Vagina (tissue), 2 donors: ENCODE measurements around the gene DEK. TPM values are rescaled to one million over a fixed set of nuclear protein-coding genes. Genes with fewer than 3 reads are reported as not detected.
"Not testable (repeated sequence)": the region's sequence is repeated elsewhere in the genome, so short reads cannot be mapped to it uniquely, and the experiment has no call there.

Experiments
- DNase-seq, 2 donors: peaks; one replicate each; pipeline ENCODE4 v3.0.0-alpha.2; 2017; ENCODE audit errors: extremely low spot score in 2 of 2
- H3K27ac ChIP-seq: fragments of 200-600 bp; sonication (generic); one replicate; pipeline ENCODE4 v1.5.1; 2019
- H3K27me3 ChIP-seq: fragments of 200-600 bp; sonication (generic); one replicate; pipeline ENCODE4 v1.5.1; 2019
- H3K36me3 ChIP-seq, 2 donors: fragments of 200-600 bp; sonication (generic); one replicate each; pipeline ENCODE4 v1.5.1; 2017 to 2019
- H3K4me1 ChIP-seq: fragments of 200-600 bp; sonication (generic); one replicate; pipeline ENCODE4 v1.5.1; 2019
- H3K4me3 ChIP-seq, 2 donors: fragments of 200-600 bp; sonication (generic); 1 replicate in 1 of 2; 2 replicates in 1 of 2; pipeline ENCODE4 v1.5.1; 2016 to 2019
- H3K9me3 ChIP-seq: fragments of 200-600 bp; sonication (generic); one replicate; pipeline ENCODE4 v1.5.1; 2019
- CTCF ChIP-seq, 3 experiments: fragments of 450-650 bp in 2 of 3; fragments of 200-600 bp in 1 of 3; sonication (generic) in 1 of 3; IDR thresholded peaks; one replicate each; pipeline ENCODE4 v1.5.1; 2017 to 2019; ENCODE audit warnings: antibody characterized with exemption in 3 of 3, mild to moderate bottlenecking in 2 of 3, moderate library complexity in 2 of 3
- POLR2A ChIP-seq, 2 donors: fragments of 450-650 bp; IDR thresholded peaks; one replicate each; pipeline ENCODE4 v1.6.1; 2017; ENCODE audit warnings: antibody characterized with exemption in 2 of 2, mild to moderate bottlenecking in 2 of 2, moderate library complexity in 2 of 2
- POLR2AphosphoS5 ChIP-seq, 2 donors: sonication (generic); formaldehyde crosslinking; IDR thresholded peaks; one replicate each; pipeline ENCODE4 v1.9.0; 2017; ENCODE audit warnings: antibody characterized with exemption in 2 of 2, mild to moderate bottlenecking in 2 of 2, low read depth in 1 of 2; ENCODE audit not compliant: insufficient read depth in 1 of 2
- intact Hi-C: fragments of 100-400 bp; cut with DNase I; formaldehyde crosslinking; loops from one replicate; pipeline ENCODE4 v1.15.1; 2023
- total RNA-seq: library from RNA; depleted of rRNA; stranded (reverse); fragments of >200 nt; gene quantifications from one replicate; pipeline ENCODE4 v1.2.3, GENCODE V29; 2016

DEK gene
- 121 TPM for total RNA-seq

GRCh38 chr6:18264219-18264922 lies at the start of gene DEK:
DEK (minus strand) TSS chr6:18264530; CDS start chr6:18263987, 543 bp downstream.
- peak in 1 of 2 donors; percentile 90 for DNase-seq
- TF ChIP-seq POLR2A (IDR thresholded peaks at IDR 0.05) (no peak), POLR2AphosphoS5 (IDR thresholded peaks at IDR 0.05; ENCODE audit: insufficient read depth in 1 of 2, low read depth in 1 of 2) (peak in 1 of 2 donors; percentile 19), CTCF (IDR thresholded peaks at IDR 0.05) (peak in 1 of 3 experiments; percentile 33)
- intact Hi-C loops = no loop called here
- no peaks in the 10 kb centered on the region for H3K36me3 ChIP-seq
- no peaks in the 10 kb centered on the region for H3K9me3 ChIP-seq
- H3K4me3 ChIP-seq = peak within 1 kb of the TSS; percentile 86 to 89
- peak within 1 kb of the TSS; percentile 97 for H3K27ac ChIP-seq
- no peaks in the 10 kb centered on the region for H3K27me3 ChIP-seq
- H3K4me1 ChIP-seq = peaks cover 43% of the 10 kb centered on the region

GRCh38 chr6:18312368-18312767 lies 48.0 kb upstream of the DEK start:
- no peaks in the 10 kb centered on the region for H3K36me3 ChIP-seq
- H3K9me3 ChIP-seq = no peaks in the 10 kb centered on the region
- no peaks in the 10 kb centered on the region for H3K4me1 ChIP-seq
- TF ChIP-seq CTCF (IDR thresholded peaks at IDR 0.05) = no peak
- intact Hi-C loops = no loop called here
- no peak overlapping the region for H3K27ac ChIP-seq
- no peaks in the 10 kb centered on the region for H3K27me3 ChIP-seq
- H3K4me3 ChIP-seq = no peak overlapping the region
- no peak for DNase-seq

GRCh38 chr6:18310010-18310409 lies 45.7 kb upstream of the DEK start:
- H3K9me3 ChIP-seq, H3K27me3 ChIP-seq, DNase-seq, intact Hi-C loops, H3K27ac ChIP-seq, H3K4me3 ChIP-seq, H3K4me1 ChIP-seq, H3K36me3 ChIP-seq: not testable (repeated sequence)

GRCh38 chr6:18309046-18309445 lies 44.7 kb upstream of the DEK start:
- intact Hi-C loops = no loop called here
- no peak for DNase-seq
- H3K4me1 ChIP-seq = no peaks in the 10 kb centered on the region
- H3K27ac ChIP-seq = no peak overlapping the region
- TF ChIP-seq POLR2A (IDR thresholded peaks at IDR 0.05) (no peak), CTCF (IDR thresholded peaks at IDR 0.05) (no peak), POLR2AphosphoS5 (IDR thresholded peaks at IDR 0.05; ENCODE audit: insufficient read depth in 1 of 2, low read depth in 1 of 2) (no peak)
- H3K4me3 ChIP-seq = no peak overlapping the region
- H3K27me3 ChIP-seq = no peaks in the 10 kb centered on the region
- H3K36me3 ChIP-seq = no peaks in the 10 kb centered on the region
- H3K9me3 ChIP-seq = no peaks in the 10 kb centered on the region

GRCh38 chr6:18308070-18308735 lies 43.9 kb upstream of the DEK start:
- no peak for TF ChIP-seq CTCF (IDR thresholded peaks at IDR 0.05)
- TF ChIP-seq POLR2A (IDR thresholded peaks at IDR 0.05) = no peak
- no peak for TF ChIP-seq POLR2AphosphoS5 (IDR thresholded peaks at IDR 0.05; ENCODE audit: insufficient read depth in 1 of 2, low read depth in 1 of 2)
- Histone ChIP-seq H3K36me3 (no peaks in the 10 kb centered on the region), H3K27ac (no peak overlapping the region), H3K4me1 (no peaks in the 10 kb centered on the region), H3K27me3 (no peaks in the 10 kb centered on the region), H3K9me3 (no peaks in the 10 kb centered on the region), H3K4me3 (no peak overlapping the region)
- no peak for DNase-seq
- intact Hi-C loops = no loop called here
